ENCODE results near the gene CMTM7. TPM values are rescaled to one million over a fixed set of nuclear protein-coding genes. Genes with fewer than 3 reads are reported as not detected.

Gene CMTM7
- polyA plus RNA-seq, 4 donors, result 39.8 to 55.5 (median 47.1) TPM

GRCh38 chr3:32411442-32411841 is 19.8 kb downstream of the CMTM7 start:
- DNase-seq (ENCODE audit: low read depth in 4 of 4, low spot score in 2 of 4), result no peak

- no peak for DNase-seq (ENCODE audit: low read depth in 4 of 4, low spot score in 2 of 4)
Measured at GRCh38 chr3:32412887-32413286, 21.2 kb downstream of the CMTM7 start.

- no peak for DNase-seq (ENCODE audit: low read depth in 4 of 4, low spot score in 2 of 4)
Measured at GRCh38 chr3:32413845-32414521, 22.3 kb downstream of the CMTM7 start.

GRCh38 chr3:32414522-32415202 is 23.0 kb downstream of the CMTM7 start:
- DNase-seq (ENCODE audit: low read depth in 4 of 4, low spot score in 2 of 4), result no peak

GRCh38 chr3:32419742-32420125 is 28.1 kb downstream of the CMTM7 start:
- no peak for DNase-seq (ENCODE audit: low read depth in 4 of 4, low spot score in 2 of 4)

GRCh38 chr3:32420126-32421038 is 28.7 kb downstream of the CMTM7 start:
- DNase-seq (ENCODE audit: low read depth in 4 of 4, low spot score in 2 of 4), result peak in 1 of 4 donors; percentile 49

GRCh38 chr3:32421185-32421584 is 29.5 kb downstream of the CMTM7 start:
- no peak for DNase-seq (ENCODE audit: low read depth in 4 of 4, low spot score in 2 of 4)

GRCh38 chr3:32421991-32422859 is 30.6 kb downstream of the CMTM7 start:
- no peak for DNase-seq (ENCODE audit: low read depth in 4 of 4, low spot score in 2 of 4)

- no peak for DNase-seq (ENCODE audit: low read depth in 4 of 4, low spot score in 2 of 4)
Measured at GRCh38 chr3:32422943-32423342, 31.3 kb downstream of the CMTM7 start.

- no peak for DNase-seq (ENCODE audit: low read depth in 4 of 4, low spot score in 2 of 4)
Measured at GRCh38 chr3:32423534-32423933, 31.9 kb downstream of the CMTM7 start.

- DNase-seq (ENCODE audit: low read depth in 4 of 4, low spot score in 2 of 4), result no peak
Measured at GRCh38 chr3:32423956-32424557, 32.4 kb downstream of the CMTM7 start.

GRCh38 chr3:32424581-32425250 is 33.1 kb downstream of the CMTM7 start:
- DNase-seq (ENCODE audit: low read depth in 4 of 4, low spot score in 2 of 4), result no peak

- DNase-seq (ENCODE audit: low read depth in 4 of 4, low spot score in 2 of 4), result no peak
Measured at GRCh38 chr3:32428092-32429068, 36.7 kb downstream of the CMTM7 start.

GRCh38 chr3:32430900-32431299 is 39.2 kb downstream of the CMTM7 start:
- no peak for DNase-seq (ENCODE audit: low read depth in 4 of 4, low spot score in 2 of 4)

GRCh38 chr3:32431481-32431880 is 39.8 kb downstream of the CMTM7 start:
- no peak for DNase-seq (ENCODE audit: low read depth in 4 of 4, low spot score in 2 of 4)

GRCh38 chr3:32432045-32432710 is 40.5 kb downstream of the CMTM7 start:
- DNase-seq (ENCODE audit: low read depth in 4 of 4, low spot score in 2 of 4), result no peak

GRCh38 chr3:32432711-32433530 is 41.3 kb downstream of the CMTM7 start:
- DNase-seq (ENCODE audit: low read depth in 4 of 4, low spot score in 2 of 4), result no peak
